Activated CD4-positive, CD25-positive, alpha-beta regulatory T cell treated with anti-CD3 and anti-CD28 coated beads, Interleukin-2, amount 50 U/mL, for 72 hours (primary cell): ENCODE measurements around the gene SEMA4D.

ENCODE experiments used
- DNase-seq: peaks from one replicate; pipeline ENCODE4 v3.0.0; 2021

Gene SEMA4D

DNA sequence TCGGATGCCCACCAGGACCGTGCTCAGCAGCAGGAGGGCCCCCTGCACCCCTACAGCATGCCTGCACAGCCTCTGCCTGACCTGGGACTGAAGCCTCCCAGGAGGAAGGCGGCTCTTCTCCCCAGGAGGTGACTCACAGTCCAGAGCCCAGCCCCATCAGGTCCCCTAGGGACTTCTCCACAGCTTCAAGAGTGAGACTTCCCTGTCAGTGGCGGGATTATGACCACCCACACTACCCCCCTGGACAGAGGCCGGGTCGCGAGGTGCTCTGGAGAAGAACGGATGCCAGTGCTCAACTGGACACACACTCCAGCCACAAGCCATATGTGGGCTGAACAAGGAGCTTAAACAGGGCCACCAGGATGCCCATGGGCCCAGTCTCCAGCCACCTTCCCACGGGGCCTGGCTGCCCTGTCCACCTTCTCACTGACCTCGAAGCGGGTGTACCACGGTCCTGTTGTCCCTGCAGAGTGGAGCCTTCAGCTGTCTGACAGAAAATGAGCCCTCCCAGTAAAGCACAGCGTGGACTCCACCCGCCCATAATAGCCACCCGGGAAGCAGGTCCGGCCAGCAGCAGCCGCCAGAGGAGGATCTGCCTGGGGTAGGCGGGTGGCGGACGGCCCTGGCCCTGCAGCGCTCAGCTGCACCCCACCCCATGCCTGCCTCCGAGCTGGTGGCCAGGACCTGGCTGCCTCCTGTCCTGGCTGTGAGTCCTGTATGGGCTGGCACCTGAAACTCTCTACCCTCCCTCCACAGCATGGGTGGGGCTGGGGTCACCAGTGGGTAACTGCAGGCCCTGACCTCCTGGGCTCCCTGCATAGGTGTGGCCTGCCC, 54.7 kb downstream of the SEMA4D start:
- DNase-seq = no peak

DNA sequence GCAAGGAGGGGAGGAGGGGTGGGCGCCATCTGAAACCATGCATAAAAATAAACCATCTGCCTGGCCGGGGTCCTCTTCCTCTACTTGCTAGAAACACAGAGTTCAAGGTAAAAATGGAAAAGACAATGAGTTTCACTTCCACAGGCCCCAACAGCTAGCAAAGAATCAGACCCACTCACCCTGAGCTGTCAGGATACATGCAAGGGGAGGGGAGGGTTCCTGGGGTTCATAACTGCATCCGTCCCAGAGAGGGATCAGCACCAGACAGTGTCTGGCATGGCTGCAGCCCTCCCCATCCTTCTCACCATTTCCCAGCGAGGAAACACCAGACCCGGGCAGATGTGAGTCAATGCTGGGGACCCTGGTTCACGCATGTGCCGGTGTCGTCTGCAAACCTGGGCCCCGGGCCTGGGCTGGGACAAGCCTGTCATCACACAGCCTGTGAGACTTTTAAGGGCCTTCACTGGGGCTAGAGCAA, 55.4 kb downstream of the SEMA4D start:
- no peak for DNase-seq

DNA sequence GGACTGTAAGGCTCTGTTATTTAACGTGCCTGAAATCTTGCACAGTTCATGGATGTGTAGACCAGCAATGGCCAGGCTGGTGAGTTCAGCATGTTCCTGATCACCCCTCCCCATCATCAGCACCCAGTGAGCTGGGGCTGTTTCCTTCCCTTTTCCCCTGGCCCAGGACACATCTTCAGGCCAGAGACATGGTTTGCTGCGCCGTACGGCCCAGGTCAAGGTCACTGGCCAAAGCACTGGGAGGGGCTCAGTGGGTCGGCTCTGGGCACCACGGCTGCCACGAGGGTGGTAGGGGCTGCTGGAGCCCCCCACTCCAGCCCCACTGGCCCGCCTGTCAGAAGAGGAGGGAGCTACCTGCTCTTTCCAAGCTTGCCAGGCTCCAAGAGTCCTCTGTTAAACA, 55.9 kb downstream of the SEMA4D start:
- no peak for DNase-seq

DNA sequence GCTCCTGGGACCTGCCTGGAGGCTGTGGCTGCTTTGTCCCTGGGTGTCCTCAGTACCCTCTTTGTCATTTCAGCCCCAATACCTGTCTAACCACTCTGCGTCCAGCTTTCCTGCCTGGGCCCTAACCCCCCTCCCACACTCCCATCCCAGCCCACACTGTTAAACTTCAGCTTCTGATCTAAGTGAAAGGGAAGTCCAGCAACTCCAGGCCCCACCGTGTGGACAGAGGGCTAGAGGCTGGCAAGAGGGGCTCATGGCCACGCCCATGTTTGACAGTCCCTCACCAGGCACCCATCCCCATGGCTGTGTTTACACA, 56.3 kb downstream of the SEMA4D start:
- no peak for DNase-seq

DNA sequence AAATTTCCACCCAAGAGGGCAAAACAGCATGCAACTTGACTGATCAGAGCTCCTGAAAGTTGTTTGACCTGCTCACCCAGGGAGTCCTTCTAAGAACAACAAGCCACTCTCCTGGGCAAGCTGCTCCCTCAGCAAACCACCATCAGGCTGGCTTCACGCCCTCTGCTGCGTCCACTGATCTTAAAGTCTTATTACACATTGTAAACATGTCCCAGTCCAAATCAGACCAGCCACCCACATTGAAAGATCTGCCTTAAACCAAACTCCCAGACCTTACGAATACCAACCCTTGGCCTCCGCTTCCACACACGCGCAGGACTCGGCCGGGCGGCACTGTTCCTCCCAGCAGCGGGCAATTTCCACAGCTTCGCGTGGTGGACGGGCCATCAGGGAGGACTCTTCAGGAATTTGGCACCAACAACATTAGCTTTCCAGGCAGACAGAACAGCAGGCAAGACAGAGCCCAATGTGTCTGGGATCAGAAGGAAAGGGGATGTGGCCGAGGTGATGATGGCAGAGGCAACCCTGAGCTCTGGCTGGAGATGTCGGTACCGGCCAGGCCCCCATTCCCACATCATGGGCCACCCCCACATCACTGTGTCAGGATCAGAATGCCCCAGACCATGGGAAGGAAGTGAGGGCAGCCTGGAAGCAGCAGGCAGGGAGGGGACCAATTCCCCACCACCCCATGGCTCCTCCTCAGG, 56.8 kb downstream of the SEMA4D start:
- no peak for DNase-seq

DNA sequence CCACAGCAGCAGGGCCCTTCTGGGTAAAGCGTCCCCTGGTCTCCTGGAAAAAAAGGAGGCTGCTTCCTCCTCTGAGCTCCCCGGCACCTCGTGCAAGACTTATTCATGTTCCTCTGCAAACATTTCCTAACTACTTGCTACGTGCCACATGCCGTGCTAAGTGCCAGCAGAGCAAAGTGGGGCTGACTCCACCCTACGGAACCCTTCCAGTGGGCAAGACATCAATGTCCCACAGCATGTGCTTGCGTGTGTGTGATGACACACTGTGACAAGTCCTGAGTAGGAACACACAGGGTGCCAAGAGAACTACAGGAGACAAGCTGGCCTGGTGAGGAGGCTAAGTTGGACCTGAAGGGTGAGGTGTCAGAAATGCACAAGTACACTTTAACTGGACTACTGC, 57.4 kb downstream of the SEMA4D start:
- no peak for DNase-seq

DNA sequence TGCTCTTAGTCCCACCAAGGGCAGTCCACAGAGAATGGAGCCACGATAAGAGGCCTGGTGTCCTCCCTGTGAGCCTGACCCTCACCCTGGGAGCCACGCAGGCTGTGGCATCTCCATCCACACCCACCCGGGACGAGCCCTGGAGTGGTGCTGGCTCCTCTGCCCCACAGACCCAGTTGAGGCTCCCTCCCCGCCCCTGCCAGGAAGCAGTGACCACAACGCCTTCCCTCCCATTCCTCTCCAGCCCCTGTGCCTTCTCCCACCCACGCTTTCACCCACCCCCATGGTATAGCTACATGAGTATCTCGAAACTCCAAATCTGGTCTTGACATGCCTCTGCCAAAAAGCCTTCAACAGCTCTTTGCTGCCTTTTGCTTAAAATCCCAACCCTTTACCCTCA, 57.9 kb downstream of the SEMA4D start:
- no peak for DNase-seq

DNA sequence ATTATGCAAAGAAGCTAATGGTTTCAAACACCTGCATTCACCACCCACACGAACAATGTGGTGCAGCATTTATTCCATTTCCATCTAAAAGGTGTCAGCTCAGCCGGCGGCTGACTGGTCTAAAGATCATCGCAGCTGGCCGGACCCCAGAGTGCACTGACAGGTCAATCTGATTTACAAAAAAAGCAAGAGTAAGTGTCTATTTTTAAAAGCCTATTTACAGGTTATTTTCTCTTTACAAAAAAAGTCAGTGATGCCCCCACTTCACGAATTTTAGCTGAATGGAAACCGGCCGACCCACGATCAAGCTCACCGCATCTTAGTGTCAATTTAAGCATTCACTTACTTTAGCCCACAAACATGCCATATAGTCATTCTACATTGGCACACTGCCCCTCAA, 58.3 kb downstream of the SEMA4D start:
- no peak for DNase-seq

DNA sequence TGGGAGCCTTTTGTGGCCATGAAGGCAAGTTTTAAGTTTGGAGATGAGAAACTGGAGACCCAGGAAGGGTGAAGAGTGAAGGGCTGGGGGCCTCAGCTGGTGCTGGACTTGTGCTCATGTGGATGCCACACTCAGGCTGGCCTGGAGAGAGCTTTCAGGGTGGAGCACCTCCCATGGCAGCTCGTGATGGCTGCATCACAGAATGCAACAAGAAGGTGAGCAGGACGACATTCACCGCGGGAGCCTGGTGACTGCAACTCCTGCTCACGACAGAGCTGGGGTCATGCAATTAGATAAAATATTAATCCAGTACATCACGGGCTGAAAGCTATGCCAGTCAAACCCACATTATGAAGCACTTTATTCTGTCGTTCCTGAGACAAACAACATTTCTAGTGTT, 59.7 kb downstream of the SEMA4D start:
- no peak for DNase-seq

DNA sequence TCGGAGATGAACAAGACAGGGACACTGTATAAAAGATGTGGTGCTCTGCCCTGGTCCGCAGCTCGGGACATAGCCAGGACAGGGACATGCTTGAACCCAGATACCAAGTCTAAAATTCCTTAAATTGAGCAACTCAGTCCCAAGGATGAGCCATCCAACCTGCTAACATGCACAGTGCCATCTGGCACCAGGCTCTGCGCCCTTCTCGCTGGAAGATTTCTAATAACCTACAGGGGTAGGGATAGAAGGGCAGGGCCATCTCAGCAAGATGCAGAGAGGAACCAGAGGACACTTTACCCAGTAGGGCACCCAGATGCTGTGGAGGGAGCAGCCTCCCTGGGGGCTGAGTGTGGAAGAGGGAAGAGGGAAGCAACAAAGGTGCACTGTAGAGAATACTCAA, 60.1 kb downstream of the SEMA4D start:
- no peak for DNase-seq

DNA sequence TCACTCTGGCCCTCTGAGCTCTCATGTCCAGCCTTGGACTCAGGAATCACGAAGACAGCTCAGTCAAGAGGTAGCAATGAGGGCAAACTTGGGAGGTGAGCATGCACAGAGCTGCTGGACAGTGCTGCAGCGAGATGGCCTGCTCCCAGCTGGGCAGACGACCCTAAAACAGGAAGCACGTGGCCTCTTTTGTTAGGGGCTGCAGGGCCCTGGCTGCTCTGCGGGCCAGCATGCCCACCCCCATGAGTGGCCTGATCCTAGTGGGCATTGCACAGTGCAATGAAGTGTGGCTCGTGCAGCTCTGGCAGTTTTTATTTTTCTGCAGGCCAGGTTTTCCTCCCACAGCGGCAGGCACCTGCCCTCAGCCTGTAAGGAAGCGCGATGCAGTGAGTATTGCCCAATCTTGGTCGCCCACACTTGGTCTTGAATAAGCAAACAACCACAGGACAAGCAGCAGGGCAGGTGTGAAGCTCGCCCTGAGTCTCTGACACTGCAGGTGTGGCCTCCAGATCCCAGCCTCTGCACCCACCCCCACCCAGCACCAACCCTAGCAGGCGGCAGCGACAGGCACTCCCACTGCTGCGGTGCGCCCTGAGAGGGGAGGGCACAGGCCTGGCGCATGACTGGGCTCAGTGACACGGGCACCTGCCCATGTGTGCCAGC, 60.8 kb downstream of the SEMA4D start:
- DNase-seq = no peak

DNA sequence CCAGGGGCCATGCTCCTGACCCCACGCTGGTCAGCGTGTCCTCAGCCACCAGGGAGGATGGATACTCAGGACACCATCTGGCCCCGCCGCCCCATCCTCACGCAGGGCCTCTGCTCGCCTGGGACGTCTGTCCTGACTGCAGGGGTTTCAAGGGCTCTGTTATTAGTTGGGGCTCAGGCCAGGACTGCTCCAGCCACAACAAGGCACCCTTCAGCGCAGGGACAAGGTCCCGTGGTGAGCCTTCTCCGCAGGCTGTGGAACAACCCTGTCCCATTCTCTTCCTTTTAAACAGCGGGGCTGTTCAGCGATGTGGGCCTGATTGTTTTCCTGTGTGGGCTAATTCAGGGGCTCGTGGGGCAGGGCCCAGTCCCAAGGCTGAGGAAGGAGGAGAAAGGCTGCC, 61.6 kb downstream of the SEMA4D start:
- no peak for DNase-seq

DNA sequence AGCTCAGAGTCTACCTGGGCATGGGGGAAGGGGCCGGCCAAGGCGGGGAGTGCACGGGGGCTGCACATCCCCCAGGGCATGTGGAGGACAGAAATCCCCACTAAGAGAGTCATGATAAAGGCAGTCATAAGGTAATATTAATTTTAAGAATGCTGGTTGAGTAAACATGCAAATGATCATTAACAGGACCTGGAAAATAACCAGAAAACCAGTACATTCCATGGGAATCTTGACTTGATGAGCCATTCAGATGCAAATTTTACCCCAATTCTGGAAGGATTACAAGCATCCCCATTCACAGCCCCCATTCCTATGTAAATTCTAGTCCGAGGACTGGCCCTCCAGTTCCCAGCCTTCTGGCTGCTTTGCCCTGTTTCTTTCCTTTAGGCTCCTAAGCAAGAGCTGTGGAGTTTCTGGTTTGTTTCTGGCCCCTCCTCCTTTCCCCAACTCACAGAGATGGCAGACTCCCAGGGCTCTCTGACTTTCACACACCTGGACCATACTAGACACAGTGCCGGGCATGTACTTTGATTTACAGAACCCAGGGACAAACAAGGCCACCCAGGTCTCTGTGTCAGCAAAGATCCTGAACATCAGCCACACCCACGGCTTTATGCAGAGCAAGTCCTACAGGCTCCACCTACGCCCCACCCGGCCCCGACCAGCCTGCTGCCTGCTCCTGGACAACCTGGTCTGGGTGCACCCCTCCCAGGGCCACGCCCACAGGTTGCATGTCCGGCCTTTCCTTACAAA, 62.7 kb downstream of the SEMA4D start:
- DNase-seq = no peak

DNA sequence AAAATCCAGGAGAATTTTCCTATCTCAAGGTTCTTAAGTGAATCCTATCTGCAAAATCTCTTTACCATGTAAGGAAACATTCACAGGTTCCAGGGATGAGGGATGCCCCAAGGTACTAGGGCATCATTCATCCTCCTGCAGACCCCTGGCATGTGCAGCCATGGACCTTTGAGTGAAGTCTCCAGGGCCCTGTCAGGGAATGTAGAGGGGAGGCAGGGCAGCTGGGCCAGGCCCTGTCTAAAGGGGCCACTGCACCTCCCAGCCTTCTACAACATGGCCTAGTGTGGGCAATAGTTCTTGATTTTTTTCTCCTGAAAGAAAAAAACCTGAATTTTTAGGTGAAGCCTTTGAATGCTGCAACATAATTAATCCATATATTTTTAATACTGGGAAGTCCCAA, 63.3 kb downstream of the SEMA4D start:
- no peak for DNase-seq

DNA sequence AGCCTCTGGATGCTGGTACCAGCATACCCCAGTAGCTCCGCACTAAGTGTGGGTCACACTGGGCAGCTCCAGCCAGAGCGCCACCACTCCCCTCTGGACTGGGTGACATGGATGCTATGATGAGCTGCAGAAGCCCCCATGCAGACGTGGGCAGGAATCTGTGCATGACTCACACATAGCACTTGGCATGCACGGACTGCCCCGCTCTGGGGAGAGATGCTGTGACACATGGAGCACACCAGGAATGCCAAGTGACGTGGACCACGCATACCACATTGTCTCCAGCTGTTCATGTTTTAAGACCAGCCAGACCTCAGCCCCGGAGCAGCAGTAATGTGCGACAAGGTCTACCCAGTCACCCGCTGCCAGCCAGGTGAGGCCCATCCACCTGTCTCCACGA, 64.1 kb downstream of the SEMA4D start:
- no peak for DNase-seq

DNA sequence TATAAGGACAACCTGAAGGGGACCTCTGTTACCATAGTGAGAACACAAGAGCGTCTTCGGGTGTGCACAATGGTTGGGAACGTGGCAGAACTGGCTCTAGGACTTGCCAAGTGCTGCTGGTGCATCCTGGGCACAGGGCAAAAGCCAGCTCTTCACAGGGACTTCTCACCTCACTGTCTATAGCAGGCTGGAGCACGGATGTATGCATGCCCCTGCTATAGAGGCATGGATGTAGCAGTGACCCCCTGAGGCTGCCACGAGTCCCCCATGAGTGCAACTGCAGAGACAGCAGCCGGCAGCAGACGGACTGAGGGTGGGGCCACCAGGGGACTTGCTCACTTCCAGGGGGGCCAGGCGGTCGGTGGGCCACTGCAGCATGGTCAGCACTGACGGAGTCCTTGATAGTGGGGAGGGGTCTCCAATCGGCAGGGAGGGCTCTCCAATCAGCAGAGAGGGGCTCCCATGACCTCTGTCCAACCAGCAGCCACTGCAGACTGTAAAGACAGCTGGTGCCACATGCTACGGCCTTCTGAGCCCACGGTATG, 64.9 kb downstream of the SEMA4D start:
- DNase-seq = no peak

DNA sequence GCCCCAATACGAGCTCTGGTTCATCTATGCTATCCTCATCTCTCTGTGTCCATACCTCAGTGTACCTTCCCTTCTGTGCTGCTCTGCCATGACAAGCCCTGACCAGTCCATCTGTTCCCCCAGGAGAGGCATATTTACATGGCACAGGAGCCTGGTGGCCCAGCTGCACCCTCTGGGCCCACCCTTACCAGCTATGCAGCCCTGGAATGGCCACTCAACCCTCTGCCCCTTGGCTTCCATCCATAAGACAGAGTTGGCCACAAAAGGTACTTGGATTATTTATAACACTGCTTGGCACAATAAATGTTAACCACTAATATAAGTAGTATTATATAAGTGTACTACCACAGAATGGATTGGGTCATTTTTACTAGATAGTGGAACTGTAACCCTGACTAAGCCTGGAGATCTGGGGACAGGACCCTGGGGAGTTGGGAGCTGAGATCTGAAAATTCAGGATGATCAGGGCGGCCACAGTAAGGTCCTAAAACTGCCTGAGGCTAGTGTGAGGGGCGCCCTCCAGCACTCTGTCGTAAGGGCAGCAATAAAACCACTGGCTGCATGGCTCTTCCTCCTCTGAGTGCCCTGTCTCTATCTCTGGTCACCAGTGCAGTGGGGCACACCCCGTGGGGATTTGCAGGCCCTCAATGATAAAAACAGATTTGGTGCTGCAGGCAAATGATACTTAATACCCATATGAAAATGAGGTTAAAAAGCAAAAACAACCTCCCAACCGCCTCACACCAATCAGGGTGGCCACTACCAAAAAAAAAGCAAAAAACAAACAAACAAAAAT, 65.8 kb downstream of the SEMA4D start:
- DNase-seq = no peak

DNA sequence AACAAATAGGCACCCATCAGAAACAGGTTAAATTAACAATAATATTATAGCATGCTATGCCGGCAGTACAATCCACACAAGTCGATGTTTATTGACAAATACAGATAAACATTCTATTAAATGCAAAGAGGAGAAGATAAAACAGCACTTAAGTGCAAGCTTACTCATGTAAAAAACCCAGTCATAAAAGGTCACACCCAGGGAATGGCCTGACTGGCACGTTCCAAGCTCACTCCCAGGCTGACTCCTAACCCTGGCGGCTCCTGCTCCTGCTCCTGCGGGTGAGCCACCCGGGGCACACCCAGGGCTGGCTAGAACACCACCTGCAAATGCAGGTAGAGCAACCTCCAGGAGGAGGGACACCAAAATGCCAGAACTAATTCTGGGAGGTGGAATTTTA, 66.9 kb downstream of the SEMA4D start:
- DNase-seq = no peak

DNA sequence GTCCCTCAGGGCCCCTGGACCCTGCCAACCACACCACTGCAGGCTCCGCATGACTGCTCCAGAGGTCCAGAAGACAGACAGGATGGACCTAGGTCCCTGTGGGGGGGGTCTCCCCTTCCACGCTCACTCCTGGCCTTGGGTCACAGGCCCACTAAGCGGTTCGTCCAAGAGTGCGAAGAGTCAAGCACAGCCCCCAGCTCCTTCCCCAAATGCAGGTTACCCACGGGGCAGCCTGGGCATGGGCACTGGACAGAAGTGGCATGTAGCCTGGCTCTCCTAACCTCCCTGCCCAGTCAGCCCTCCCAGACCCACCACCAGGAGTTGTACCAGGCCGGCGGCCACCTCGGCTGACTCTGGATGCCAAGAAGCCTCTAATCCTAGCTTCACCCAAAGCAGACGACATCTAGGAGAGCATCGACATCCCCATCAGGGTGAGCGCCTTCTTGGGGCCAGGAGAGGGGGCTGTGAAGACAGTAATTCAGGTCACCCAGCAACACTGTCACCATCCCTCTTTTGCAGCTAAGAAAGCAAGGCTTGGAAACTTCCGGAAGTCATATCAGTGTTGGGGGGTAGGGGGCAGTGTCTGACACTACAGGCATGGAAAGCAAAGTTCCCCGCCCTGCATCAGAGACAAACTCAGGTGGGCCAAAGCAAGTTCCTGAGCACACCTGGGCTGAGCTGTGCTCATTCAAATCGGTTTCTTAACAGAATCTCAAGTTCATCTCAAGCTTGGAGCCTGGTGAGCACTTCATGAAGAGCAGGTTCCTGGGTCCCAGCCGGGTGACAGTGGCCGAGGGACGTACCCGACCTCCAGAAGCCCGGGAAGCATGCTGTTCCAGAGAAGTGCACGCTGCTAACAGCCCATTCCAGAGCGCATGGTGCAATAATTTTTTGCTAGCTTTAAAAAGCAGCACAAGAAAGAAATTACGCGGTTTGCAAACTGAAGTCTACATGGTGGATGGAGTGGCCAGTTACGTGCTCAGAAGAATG, 68.7 kb downstream of the SEMA4D start:
- no peak for DNase-seq

DNA sequence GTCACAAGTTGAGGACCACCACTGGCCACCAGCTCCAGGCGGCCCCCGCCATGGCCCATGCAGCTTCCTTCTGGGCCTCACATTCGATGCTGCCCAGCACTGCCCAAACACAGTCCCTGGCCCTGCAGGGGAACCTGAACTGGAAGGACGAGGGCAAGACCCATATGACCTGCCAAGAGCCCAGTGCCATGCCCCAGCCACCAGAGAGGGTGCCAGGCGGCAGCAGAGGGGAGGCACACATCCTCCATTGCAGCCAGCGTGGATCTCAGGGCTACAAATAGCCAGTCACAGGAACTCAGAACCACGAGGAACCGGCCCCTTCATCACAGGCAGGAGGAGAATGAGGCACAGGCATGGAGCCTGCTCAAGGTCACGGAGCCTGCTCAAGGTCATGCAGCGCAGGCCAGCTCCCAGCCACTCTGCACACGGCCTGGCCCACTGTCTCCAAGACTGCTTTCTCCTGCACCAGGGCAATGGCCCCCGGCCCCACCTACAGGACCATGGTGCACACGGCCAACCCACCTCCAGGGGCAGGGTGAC, 69.6 kb downstream of the SEMA4D start:
- no peak for DNase-seq
